NCI-H1092 treated with DMSO at 0.1 percent for 48 hours (cell line): ENCODE measurements around the gene NDUFAF2.
"Not testable (repeated sequence)": the region's sequence is repeated elsewhere in the genome, so short reads cannot be mapped to it uniquely, and the experiment has no call there.

ENCODE experiments used
- DNase-seq: peaks from one replicate; lab custom pipeline; 2025; lab: John Stamatoyannopoulos, UW

The NDUFAF2 gene

GRCh38 chr5:61178702-61179101 lies 233.7 kb downstream of the NDUFAF2 start:
- DNase-seq, result no peak

GRCh38 chr5:61180886-61181285 lies 235.9 kb downstream of the NDUFAF2 start:
- DNase-seq, result no peak

GRCh38 chr5:61182449-61182848 lies 237.4 kb downstream of the NDUFAF2 start:
- no peak for DNase-seq

DNA sequence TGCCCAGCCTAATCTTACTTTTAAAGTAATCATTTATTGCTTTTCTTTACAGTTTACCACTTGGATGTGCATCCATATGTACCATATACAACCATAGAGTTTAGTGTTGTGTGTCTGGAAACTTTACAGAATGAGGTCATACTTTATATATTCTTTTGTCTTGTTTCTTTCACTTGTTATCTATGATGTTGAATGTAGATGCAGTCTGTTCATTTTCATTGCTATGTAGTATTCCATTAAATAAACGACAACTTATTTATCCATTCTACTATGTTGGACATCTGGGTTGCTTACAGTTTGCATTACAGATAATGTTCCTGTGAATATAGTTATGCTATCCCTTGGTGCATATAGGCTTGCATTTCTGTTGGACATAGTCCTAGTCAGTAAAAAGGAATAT lies 238.5 kb downstream of the NDUFAF2 start:
- DNase-seq, result no peak

- DNase-seq, result no peak
These were observed 239.7 kb downstream of the NDUFAF2 start for GRCh38 chr5:61184708-61185107.

DNA sequence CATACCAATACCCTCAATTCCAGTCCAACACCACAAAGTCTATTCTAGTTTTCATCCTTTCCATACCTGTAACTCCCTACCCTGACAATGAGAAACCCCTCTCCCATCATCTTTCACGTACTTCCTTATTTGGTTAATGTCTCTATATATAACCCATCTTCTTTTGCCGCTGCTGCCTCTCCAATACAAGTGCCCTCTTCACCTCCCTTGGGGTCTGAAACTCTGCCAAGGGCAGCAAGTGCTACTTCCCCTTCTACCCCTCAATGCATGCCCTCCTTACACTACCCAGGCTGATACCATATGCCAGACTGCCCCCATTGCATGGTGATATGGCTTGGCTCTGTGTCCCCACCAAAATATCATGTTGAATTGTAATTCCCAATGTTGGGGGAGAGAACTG lies 241.6 kb downstream of the NDUFAF2 start:
- DNase-seq, result no peak

GRCh38 chr5:61187352-61187751 lies 242.3 kb downstream of the NDUFAF2 start:
- not testable (repeated sequence) for DNase-seq

DNA sequence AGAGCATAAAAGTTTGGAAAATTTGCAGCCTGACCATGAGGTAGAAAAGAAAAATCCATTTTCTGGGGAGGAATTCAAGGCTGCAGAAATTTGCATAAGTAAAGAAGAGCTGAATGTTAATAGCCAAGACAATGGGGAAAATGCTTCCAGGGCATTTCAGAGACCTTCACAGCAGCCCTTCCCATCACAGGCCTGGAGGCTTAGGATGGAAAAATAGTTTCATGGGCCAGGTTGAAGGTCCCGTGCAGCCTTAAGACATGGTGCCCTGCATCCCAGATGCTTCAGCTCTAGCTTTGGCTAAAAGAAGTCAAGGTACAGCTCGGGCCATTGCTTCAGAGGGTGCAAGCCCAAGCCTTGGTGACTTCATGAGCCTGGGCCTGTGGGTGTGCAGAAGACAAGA lies 242.8 kb downstream of the NDUFAF2 start:
- not testable (repeated sequence) for DNase-seq

GRCh38 chr5:61198606-61199005 lies 253.6 kb downstream of the NDUFAF2 start:
- DNase-seq, result no peak

- no peak for DNase-seq
These were observed 255.7 kb downstream of the NDUFAF2 start for GRCh38 chr5:61200582-61201155.

- no peak for DNase-seq
These were observed 257.2 kb downstream of the NDUFAF2 start for GRCh38 chr5:61202213-61202612.
